ENCODE measurements around the gene KCNC4.

Gene KCNC4

GRCh38 chr1:110233861-110234260, 23.7 kb downstream of the KCNC4 start:
- DNase-seq: no peak

DNA sequence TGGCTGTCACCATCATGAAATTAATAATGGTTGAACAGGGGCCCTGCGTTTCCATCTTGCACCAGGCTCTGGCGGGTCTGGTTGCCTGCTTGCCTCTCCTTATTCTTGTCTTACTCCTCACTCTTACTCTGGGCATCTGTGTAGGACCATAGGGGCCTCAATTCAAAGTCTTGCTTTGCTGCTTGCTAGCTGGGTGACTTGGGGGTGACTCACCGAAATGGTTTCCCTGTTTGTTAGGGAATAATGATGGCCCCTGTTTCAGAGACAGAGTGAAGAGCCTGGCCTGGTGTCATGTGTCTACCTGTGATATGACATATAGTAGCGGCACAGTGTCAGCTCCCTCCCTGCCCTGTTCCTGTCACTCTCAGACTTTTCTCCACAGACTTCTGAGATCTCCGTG, 24.6 kb downstream of the KCNC4 start:
- DNase-seq: no peak

- peak; percentile 49 for DNase-seq
Measured at GRCh38 chr1:110235181-110235833, 25.2 kb downstream of the KCNC4 start.

GRCh38 chr1:110235834-110236682, 25.9 kb downstream of the KCNC4 start:
- no peak for DNase-seq

- no peak for DNase-seq
Measured at GRCh38 chr1:110237386-110238152, 27.5 kb downstream of the KCNC4 start.

GRCh38 chr1:110239441-110240430, 29.6 kb downstream of the KCNC4 start:
- no peak for DNase-seq

DNA sequence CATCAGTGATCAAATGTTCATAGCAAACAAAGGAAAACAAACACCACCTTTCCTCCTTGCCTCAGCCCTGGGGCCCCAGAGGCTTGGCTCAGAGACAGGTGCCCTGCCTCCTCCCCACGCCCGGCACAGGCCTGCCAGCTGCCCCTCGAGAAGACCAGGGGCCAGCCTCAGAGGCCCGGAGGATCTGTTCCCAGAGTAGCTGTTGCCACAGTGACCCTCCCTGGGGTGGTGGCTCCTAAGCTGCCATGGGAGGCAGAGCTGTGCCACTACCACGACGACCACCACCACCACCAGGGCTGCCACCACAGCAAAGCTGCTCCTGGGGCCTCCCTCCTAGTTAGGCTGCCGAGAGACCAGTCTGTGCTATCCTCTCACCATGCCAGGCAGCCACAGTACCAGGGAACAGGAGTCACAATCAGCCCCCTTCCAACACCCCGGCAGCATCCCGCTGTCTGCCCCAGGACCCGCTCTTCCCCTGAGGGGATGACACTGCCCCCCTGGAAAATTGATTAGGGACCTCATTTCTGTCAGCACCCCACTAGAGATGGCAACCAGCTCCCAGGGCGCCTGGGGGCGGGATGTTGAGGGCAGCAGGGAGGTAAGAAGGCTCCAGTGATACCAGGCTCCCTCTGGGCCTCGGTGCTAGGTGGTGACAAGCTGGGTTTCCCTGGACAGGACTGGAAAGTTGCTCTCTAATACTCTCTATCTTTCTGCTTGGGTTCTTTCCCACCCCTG, 30.5 kb downstream of the KCNC4 start:
- DNase-seq: peak; percentile 57

DNA sequence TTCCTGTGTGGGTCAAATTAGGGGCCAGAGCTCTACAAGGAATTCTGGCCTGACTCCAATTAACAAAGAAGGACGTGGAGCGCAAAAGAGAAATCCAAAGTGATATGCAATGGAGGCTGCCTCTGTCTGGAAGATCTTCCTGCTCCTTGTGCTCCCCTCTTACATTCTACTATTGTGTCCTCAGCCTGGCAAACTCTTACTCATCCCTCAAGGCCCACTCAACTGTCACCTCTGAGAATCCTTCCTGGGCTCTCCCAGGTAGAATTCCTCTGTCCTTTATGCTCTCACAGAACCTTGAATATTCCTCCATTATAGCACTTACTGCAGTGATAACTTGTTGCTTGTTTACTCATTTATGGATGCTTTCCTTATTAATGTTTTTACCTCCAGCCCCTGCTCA, 31.4 kb downstream of the KCNC4 start:
- DNase-seq: no peak

DNA sequence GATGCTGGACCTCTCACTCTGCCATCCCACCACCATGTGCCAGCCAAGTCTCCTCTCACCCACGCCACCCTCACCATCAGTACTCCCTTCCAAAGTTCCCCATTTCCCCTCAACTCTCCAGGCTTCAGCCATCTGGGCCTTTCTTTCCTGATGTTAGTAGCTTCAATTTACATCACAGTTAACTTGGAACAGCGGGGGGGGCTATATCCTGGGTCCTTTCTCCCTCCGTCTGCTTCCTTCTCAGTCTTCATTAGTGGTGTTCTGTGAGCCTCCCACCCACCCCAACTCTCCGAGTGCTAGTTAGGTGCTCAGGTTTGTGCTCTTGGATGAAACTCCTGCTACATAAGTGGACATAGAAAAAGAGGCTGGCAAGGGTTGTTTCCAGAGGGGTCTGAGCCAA, 31.9 kb downstream of the KCNC4 start:
- no peak for DNase-seq

- no peak for DNase-seq
Measured at GRCh38 chr1:110242731-110243130, 32.6 kb downstream of the KCNC4 start.

DNA sequence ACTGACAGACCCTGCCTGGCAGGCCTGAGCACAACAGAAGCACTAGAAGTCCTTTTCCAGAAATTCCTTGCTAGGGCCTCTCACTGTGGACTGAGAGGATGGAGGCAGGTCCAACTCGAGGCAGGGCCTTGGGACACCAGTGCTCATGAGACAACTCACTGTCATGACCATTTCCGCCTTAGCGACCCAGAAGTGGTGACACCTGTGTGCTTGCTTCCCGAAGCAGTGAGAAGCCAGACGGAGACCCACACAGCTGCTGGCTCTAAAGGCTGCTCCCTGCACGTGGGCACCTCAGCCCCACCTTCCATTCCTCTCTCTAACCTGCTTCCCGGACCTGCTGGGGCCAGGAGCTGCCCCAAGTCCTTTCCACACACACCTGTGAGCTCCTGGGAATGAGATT, 33.0 kb downstream of the KCNC4 start:
- DNase-seq: no peak

DNA sequence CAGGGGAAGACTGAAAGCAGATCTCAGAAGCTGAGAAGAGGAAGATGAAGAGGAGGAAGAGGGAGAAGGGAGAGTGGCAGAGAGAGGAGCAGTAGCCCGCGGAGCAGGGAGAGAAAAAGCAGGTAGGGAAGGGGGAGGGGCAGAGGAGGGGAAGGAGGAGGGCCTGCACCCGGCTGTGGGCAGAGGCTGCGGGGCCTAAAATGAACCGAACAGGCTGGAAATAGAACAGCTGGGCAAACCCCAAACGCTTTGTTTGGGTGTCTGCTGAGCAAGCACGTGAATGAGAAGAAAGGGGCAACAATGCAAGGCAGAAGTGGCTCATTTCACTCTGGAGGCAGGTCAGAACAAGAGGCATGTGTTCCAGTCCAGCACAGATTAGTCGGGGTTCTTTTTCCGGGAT, 33.5 kb downstream of the KCNC4 start:
- no peak for DNase-seq

GRCh38 chr1:110245876-110246620, 35.9 kb downstream of the KCNC4 start:
- no peak for DNase-seq

GRCh38 chr1:110248746-110249145, 38.6 kb downstream of the KCNC4 start:
- no peak for DNase-seq

DNA sequence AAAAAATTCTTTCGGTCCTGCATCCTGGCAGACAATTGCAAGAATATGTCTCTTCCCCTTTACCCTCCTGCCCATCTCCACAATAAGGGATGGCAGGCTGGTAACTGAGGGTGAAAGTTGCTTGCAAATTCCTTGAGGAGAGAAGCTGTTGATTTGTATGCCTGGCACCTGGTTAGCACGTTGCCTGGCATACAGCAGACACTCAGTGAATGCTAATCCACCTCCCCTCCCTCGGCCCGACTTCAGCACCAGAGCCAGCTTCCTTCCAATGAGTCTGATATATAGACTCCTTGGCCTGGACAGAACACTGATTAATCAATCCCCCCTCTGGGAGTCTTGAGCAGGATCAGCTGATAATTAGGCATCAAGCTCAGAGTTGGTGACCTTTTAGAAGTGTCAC, 39.1 kb downstream of the KCNC4 start:
- no peak for DNase-seq

DNA sequence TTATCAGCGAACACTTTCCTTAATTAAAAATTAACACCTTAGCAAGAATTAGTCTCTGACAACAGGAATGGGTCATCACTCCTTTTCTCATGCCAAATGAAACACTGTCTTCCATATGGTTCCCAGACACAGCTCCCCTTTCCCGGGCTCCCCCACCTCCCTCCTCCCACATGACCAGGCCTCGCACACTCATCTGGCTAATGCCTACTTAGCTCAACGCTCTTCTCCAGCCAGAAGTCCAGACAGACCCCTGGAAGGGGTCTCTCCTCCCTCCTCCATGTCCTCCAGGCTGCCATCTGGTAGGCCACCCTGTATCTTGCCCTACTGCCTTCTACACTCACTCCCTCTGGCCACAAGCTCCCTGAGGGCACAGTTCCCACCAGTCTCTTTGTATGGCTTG, 39.9 kb downstream of the KCNC4 start:
- DNase-seq: no peak

GRCh38 chr1:110250749-110251148, 40.6 kb downstream of the KCNC4 start:
- no peak for DNase-seq

DNA sequence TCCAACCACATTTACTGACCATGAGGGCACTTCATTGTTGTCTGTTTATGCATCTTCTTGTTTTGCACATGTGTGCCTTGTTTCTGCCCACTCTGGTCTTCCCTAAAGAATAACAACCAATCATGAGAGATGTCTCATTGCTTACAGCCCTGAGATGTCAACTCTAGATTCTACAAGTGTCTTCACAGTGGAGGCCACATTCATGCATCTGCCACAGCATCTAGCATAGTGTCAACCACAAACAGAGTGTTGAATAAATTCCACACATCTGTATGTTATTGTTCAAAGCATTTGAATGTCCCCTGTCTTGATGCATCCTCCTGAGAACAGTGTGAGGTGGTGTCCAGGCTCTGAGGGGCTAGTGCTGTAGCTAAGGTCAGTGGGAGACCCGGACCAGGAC, 43.1 kb downstream of the KCNC4 start:
- DNase-seq: no peak

GRCh38 chr1:110254604-110255391, 44.7 kb downstream of the KCNC4 start:
- no peak for DNase-seq

DNA sequence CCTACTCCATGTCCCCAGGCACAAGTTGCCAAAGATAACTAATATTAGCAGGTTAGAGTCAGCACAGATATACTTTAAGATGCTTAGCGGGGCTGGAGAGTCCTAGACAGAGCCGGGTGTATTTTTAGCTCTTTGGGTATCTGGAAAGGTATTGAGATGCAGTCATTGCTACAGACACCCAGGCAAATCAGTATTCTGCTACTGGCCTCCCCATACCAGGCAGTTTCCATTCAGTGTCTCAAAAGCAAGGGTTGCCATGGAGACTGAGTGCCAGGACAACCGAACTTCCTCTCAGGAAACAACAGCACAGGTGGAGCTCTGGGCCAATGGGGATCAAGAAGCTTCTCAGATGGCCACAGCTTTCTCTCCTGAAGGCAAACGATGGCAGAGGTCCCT, 45.3 kb downstream of the KCNC4 start:
- peak; percentile 28 for DNase-seq

All from NCI-H1105 treated with DMSO at 0.1 percent for 48 hours (cell line).